IPS-18c (cell line): Measurements from ENCODE around the gene CRHR1.
A peak's percentile ranks its signal among the peaks of the same experiment; 100 is the strongest.

Experiments used
- H3K4me3 ChIP-seq: 2 replicates; pipeline ENCODE4 v1.7.0; 2013; ENCODE audit warnings: low read depth, mild to moderate bottlenecking, low read length, moderate library complexity; ENCODE audit not compliant: insufficient read depth
- H3K9me3 ChIP-seq: one replicate; pipeline ENCODE4 v1.6.1; 2013; ENCODE audit warnings: mild to moderate bottlenecking, low read length, moderate library complexity; ENCODE audit not compliant: control insufficient read depth, insufficient read depth

The CRHR1 gene

DNA sequence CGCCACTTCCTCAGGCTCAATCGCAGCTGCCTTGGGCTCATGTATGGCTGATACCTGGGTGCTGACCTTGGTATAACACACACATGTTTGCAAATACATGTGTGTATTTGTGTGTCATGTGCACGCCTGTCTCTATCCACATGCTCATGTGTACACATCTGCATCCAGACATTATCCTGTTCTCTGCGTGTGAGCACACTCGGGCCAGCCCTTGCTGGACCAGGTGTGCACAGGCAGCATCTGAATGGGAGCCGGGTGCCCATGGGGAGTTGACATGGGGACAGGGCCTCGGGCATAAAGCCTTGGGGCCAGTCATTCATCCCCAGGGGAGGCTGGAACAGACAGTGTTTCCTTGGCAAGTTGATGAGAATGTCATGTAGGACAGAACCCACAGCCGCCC lies 29.1 kb upstream of the CRHR1 start:
- H3K9me3 ChIP-seq = no peaks in the 10 kb centered on the region
- no peak overlapping the region for H3K4me3 ChIP-seq

DNA sequence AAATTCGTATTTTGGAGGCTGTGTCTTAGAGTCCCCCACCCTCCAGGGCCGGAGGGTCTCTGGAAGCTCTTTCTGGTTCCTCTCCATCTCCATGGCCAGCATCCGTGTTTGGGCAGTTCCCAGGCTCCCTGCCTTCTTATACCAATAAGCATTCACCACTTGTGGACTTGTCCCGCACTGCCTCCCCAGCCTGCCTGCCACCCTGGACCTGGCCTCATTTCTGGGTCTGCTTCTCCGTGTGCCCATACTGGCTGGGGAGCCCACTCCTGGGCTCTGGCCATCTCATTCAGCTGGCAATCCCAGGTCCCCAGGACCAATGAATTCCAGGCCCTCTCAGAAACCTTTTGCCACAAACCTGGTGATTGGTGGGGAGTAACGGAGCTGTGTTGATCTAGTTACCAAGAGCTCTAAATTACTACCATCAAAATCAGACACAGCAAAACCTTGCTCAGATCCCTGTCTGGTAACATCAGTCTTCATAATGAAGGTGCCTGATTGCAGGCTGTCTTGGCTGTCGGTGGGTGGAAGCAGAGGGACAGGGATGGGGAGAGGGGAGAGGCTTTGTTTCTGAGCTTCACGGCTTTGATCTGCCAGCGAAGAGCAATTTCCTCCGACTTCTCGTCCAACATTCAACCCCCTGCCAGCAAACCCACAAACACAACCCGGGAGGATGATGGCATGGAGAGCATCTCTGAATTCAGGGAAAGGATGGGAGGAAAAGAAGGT lies 27.7 kb upstream of the CRHR1 start:
- Histone ChIP-seq H3K9me3 (no peaks in the 10 kb centered on the region), H3K4me3 (no peak overlapping the region)

DNA sequence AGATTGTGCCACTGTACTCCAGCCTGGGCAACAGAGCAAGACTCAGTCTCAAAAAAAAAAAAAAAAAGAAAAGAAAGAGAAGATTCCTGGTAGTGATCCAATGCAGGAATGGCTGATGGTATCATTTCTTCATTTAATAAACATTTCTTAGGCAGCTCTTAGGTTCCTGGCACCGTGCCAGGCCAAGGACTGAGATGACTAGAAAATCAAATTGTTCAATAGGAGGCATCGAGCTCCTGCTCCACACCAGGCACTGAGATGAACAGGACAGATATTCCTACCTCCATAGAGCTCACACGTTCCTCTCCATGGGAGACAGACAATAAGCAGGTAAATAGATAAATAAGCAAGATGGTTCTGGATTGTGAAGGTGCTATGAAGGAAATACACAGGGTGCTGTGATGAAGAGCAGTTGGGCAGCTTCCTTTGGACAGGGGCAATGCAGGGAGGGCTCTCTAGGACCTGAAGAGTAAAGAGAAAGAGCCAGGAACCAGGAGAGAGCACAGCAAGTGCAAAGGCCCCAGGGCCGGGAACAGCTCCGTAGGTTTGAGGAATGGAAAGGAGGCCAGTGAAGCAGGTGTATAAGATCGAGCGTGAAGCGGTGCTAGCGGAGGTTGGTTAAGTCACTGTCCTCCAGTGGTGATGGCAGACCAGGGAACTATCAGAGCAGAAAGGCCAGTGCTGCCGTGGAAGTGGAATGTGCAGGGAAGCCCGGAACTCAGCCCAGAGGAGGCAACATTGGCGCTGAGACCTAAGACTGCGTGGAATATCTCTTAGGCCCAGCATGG lies 26.5 kb upstream of the CRHR1 start:
- Histone ChIP-seq H3K9me3 (no peaks in the 10 kb centered on the region), H3K4me3 (no peak overlapping the region)

DNA sequence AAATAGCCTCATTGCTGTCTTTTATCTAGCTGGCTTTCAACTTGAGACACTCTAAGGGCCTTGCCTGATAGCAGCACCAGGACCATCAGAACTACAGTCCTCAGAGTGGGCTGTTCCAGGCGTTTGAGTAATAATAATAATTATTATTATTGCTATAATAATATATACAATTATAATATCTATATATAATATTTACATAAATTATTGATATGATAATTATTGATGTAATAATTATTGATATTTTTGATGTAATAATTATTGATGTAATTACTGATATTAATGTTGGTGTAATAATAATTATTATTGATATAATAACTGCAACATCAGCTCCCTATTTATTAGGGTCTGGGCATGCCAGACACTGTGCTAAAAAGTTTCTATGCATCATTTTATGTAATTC lies 25.6 kb upstream of the CRHR1 start:
- Histone ChIP-seq H3K4me3 (no peak overlapping the region), H3K9me3 (no peaks in the 10 kb centered on the region)

DNA sequence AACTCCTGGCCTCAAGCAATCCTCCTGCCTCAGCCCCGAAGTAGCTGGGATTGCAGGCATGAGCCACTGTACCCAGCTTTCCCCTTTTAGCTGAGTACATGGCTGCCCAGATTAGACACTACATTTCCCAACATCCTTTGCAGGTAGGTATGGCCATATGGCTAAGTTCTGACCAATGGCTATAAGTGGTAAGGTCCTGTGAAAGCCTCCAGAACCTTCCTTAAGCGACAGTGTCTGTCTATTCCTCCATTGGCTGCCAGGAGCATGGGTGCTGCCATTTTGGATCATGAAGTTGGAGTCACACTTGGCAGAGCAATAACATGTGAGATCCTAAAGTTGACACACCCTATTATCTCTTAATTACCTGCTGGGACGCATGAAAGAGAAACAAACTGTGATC lies 24.4 kb upstream of the CRHR1 start:
- no peaks in the 10 kb centered on the region for H3K9me3 ChIP-seq
- H3K4me3 ChIP-seq = no peak overlapping the region

DNA sequence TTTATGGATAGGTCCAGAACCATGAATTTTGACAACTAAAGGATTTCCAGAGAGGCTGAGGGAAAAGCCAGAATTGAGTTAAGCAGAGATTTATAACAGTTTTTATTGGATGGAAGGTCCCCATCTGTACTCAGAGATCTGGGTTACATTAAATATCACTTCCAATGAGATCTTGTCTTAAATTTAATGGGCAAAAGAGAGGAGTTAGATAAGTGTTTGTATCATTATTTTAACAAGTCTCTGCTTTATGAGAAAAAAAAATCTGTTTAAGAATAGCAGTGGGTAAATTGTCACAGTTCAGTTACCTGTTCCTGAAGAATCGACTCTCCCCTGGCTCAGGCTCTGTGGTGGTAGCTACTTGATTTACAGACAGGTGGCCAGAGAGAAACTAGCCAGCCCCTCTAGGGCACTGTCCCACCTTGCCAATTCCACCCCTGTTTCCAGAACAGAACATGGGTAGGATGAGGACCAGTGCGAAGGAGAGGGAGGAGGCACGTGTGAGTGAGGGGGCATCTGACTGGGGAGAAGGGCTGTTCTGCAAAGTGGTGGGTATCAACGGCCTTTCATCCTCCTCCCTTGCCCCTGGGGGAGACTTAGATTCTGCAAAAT lies 22.1 kb upstream of the CRHR1 start:
- no peaks in the 10 kb centered on the region for H3K9me3 ChIP-seq
- no peak overlapping the region for H3K4me3 ChIP-seq

DNA sequence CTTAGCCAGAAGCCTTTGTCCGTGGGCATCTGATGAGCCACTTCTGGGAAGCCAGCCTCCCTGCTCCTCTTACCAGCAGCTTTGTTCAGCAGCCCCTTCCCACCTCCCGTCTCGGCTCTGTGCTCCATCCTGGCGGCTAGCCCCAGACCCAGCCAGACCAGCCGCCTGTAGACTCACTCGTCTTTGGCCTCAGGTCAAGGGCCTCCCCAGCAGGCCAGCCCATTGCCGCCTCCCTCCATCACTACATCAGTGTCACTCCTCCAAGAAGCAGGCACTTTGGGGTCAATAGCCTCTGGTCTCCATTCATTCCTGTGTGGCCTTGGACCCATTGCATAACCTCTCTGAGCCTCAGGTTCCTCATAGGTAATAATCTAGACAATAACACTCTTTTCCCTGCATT lies 20.9 kb upstream of the CRHR1 start:
- no peaks in the 10 kb centered on the region for H3K9me3 ChIP-seq
- no peak overlapping the region for H3K4me3 ChIP-seq

DNA sequence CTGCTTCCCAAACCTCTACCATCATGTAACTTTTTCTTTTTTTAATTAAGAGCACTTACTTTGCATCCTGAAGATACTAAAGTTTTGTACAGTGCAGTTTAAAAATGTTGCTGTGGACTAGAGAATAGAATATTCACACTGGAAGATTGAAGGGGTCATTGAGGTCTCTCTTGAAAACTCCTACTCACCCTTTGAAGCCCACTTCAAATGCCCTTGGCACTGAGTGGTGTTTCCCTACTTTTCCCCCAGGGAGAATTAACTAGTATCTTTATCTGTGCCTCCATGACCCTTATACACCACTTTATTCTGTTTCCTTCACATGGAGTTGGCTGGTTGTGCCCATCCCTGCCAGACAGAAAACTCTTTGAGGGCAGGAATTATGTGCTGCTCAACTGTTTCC lies 19.6 kb upstream of the CRHR1 start:
- Histone ChIP-seq H3K4me3 (no peak overlapping the region), H3K9me3 (no peaks in the 10 kb centered on the region)

DNA sequence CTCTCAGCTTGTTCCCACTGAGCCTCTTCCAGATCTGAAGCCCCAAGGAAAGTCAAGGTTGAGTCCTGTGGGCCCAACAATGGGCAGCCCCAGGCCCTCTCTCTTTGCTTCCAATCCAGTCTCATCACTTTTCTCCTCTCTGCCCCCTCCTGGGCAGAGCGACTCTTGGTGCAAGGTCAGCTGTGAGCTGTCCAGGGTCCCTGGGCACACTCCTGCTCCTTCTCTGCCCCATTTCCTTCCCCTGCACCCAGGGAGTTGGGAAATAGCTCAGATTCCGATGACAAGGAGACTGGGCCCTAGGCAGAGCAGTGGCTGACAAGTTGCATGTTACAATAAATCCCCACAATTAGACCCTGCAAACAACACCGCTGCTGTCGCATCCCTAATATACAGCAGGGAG lies 16.1 kb upstream of the CRHR1 start:
- Histone ChIP-seq H3K9me3 (no peaks in the 10 kb centered on the region), H3K4me3 (no peak overlapping the region)

DNA sequence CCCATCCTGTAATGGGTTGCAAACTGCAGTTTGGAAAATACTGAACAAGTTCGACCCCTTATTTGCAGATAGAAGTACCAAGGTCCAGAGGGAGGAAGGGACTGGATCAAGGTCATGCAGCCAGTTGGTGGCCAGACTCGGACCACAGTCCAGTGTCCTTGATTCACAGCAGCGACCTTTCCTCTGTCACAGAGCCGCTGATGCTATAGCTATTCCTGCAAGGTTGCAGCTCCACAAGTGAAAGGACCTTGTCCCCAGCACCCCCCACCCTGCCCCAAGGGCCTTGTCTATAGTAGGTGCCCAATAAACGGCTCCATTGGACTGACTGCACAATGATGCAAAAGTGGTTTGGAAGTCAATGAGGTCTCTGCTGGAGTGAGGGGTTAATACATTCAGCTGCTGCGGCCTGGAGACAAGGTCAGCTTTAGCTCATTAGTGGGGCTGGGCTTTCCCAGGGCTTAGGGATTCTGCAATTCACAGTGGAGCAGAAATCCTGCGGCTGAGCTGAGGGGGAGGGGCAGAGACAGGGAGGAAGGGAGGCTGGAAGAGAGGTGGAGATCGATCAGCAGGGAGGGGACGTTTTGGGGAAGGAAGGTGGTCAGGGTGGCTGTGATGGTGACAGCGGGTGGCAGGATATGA lies 13.4 kb upstream of the CRHR1 start:
- H3K9me3 ChIP-seq = no peaks in the 10 kb centered on the region
- no peak overlapping the region; the same call in 1 of the 2 replicates for H3K4me3 ChIP-seq

DNA sequence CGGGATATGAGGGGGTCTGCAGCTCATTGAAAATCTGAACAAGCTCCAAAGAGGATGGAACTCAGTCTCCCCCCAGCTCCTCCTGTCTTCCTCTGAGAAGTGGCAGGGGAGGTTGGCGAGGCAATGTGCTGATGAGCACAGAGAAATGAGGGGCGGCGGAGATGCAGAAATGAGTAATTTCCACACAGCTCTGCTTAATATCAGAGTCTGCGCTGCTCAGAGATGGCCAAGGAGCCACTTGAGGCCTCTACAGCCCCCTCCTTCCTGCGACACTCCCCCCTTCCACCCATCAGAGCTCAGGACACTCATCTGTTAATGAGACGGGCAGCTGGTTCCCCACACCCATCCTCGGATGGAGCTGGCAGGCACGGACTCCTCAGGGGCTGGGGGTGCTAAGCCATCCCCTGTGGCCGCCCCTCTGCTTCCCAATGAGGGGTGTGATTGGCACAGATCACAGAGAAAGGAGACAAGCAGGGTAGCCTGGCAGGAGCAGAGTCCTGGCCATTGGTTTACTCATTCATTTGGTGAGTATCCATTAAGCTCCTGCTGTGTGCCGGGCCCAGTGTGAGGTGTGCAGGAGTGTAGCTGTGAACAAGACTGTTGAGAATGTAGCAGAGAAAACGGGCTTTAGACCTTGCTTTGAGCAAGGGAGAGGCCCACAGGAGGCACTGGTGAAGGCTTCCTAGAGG lies 12.7 kb upstream of the CRHR1 start:
- no peak overlapping the region for H3K4me3 ChIP-seq
- H3K9me3 ChIP-seq = no peaks in the 10 kb centered on the region

DNA sequence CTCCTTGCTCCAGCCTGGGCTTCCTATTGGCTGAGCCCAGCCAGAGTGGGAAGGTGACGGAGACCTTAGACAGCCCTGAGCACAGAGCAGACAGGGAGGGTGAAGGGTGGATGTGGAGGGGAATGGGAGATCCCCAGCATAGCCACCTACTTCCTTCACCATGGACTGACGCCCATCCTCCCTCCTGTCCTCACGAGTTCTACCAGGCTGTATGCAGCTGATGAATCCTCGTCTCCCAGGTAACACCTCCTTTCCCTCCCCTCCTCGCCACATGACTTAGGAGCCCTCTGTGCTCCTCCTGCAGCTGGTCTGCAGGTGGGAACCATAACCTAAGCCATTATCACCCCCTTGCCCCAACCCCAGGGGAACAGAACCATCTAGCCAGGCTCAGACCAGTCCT lies 9.0 kb upstream of the CRHR1 start:
- Histone ChIP-seq H3K9me3 (no peaks in the 10 kb centered on the region), H3K4me3 (no peak overlapping the region)

DNA sequence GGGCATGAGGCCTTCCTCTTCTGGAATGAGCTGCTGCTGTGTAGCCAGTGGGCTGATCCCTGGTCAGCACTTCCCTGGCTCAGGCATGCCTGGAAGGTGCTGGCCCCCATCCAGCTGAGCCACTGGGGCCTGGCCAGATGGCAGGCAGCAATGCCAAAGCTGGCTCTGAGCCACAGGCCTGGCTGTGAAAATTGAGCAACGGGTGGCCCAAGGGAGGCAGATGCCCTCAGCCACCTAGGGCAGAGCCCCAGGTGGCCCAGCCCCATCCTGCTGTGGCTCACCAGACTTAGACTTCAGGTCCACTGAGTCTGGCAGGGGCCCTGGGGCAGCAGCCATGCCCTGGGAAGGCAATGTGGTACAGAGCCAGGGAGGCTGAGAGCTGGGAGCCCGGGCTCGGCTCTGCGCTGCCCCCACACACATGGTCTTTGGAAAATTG lies 8.5 kb upstream of the CRHR1 start:
- Histone ChIP-seq H3K4me3 (no peak overlapping the region), H3K9me3 (no peaks in the 10 kb centered on the region)

DNA sequence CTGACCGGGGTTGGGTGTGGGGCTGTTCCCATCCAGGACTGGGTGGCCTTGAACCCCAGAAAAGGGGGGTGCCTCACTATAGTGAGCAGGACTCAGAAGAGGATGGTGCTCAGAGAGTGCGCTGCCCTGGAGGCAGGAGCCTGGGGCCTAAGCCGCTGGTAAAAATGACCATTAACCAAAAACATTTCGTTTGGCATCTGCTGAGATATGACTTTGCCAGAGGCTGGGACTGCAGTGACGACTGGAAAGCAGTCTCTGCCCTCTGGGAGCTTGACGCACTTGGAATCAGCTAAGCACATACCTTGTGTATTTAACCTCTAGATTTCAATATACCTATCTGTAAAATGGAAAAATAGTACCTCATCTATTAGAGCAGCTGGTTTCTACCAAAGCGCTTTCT lies 7.2 kb upstream of the CRHR1 start:
- Histone ChIP-seq H3K9me3 (no peaks in the 10 kb centered on the region), H3K4me3 (no peak overlapping the region)

DNA sequence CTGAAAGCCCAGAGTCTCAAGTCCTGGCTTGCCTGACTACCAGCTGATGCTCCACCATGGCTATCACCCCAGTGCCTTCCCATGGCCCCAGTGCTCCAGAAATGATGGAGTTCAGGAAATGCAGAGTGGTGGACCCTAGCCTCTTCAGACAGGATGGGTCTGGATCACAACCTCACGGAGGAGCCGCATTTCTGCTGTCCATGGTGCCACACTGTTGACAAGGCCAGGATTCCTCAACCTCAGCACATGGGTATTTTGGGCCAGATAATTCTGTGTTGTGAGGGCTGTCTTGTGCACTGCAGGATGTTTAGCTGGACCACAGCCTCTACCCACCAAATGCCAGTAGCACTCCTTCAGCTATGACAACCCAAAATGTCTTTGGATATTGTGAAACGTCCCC lies 6.7 kb upstream of the CRHR1 start:
- no peak overlapping the region for H3K4me3 ChIP-seq

DNA sequence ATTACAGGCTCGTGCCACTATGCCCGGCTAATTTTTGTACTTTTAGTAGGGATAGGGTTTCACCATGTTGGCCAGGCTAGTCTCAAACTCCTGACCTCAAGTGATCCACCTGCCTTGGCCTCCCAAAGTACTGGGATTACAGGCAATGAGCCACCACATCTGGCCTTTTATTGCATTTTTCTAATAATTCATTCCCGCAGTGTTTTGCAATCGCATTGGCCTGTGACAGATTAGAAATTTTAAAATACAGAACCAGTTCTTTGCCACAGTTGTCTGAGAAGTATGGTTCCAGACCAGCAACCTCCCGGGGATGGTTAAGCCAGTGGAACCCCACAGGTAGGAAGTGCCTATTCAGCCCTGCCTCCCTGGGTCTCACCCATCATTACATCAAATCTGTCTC lies 3.2 kb upstream of the CRHR1 start:
- H3K4me3 ChIP-seq = no peak overlapping the region
- H3K9me3 ChIP-seq = no peaks in the 10 kb centered on the region

More for the DNA sequence above, 6.7 kb upstream of the CRHR1 start:
- H3K9me3 ChIP-seq = no peaks in the 10 kb centered on the region

DNA sequence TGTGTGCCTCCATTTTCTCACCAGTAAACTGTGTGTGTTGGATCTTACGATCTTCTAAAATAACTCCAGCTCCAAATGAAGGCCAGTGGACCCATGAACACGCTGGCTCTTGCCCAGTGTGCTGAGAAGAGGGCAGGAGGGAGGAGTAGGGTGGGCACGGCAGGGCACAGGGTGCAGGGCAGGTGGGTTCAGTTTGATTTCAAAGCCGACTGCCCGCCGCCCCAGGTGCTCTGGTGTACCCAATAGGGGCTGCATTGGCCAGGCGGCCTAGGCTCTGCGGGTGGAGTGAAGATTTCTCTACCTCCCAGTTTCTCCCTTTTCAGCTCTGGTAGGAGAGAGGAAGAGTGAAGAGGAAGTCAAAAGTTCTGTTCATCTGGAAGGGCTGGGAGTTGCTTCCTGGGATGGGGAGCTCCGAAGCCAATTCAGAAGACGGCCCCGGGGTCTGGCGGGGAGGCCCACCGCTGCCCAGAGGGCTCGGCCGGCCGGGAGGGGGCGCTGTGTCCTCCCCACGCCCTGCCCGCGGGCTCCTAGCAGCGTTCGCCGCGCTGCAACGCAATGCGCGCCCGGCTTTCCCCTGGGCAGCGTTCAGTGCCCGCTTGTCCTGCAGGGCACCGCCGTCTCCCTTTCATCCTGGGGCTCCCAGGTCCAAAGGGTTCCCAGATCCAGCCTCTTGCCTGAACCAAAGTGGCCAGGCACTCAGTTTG lies 1.1 kb upstream of the CRHR1 start:
- H3K4me3 ChIP-seq = peak overlapping the region; percentile 75

More for the DNA sequence above, 1.1 kb upstream of the CRHR1 start:
- H3K9me3 ChIP-seq = no peaks in the 10 kb centered on the region
